22Rv1 (cell line): ENCODE data around the gene AXIN1.
"Not testable (repeated sequence)": the region's sequence is repeated elsewhere in the genome, so short reads cannot be mapped to it uniquely, and the experiment has no call there.

Source experiments
- H3K27ac ChIP-seq: fragments of 450-650 bp; 2 replicates; pipeline ENCODE4 v1.5.1; 2017
- CTCF ChIP-seq: fragments of 450-650 bp; IDR thresholded peaks from 2 replicates; pipeline ENCODE4 v1.5.1; 2017; ENCODE audit warnings: mild to moderate bottlenecking
- ZFX ChIP-seq: fragments of 450-650 bp; IDR thresholded peaks from 2 replicates; pipeline ENCODE4 v1.6.1; 2017; ENCODE audit warnings: antibody characterized with exemption, borderline replicate concordance

The AXIN1 gene

GRCh38 chr16:268141-269053 is 84.1 kb downstream of the AXIN1 start:
- TF ChIP-seq CTCF (no peak), ZFX (no peak)
- H3K27ac ChIP-seq = no peak overlapping the region

- H3K27ac ChIP-seq = not testable (repeated sequence)
These were observed 85.0 kb downstream of the AXIN1 start for GRCh38 chr16:267562-267961.

GRCh38 chr16:266258-267164 is 86.0 kb downstream of the AXIN1 start:
- H3K27ac ChIP-seq = no peak overlapping the region
- no peak for TF ChIP-seq ZFX
- TF ChIP-seq CTCF = no peak

GRCh38 chr16:265711-266110 is 86.8 kb downstream of the AXIN1 start:
- H3K27ac ChIP-seq = no peak overlapping the region
- TF ChIP-seq CTCF = no peak
- no peak for TF ChIP-seq ZFX

- TF ChIP-seq CTCF = no peak
- TF ChIP-seq ZFX = no peak
- no peak overlapping the region for H3K27ac ChIP-seq
These were observed 87.5 kb downstream of the AXIN1 start for GRCh38 chr16:265002-265529.

GRCh38 chr16:264440-264951 is 88.0 kb downstream of the AXIN1 start:
- no peak overlapping the region for H3K27ac ChIP-seq
- TF ChIP-seq ZFX (no peak), CTCF (no peak)

GRCh38 chr16:263944-264343 is 88.6 kb downstream of the AXIN1 start:
- TF ChIP-seq CTCF (no peak), ZFX (no peak)
- H3K27ac ChIP-seq = no peak overlapping the region
